ENCODE measurements around the gene GPR15LG. TPM values are rescaled to one million over a fixed set of nuclear protein-coding genes. Genes with fewer than 3 reads are reported as not detected.
"Not testable (repeated sequence)": the region's sequence is repeated elsewhere in the genome, so short reads cannot be mapped to it uniquely, and the experiment has no call there.

The GPR15LG gene
- total RNA-seq, 2 experiments from 2014 or later: not detected

DNA sequence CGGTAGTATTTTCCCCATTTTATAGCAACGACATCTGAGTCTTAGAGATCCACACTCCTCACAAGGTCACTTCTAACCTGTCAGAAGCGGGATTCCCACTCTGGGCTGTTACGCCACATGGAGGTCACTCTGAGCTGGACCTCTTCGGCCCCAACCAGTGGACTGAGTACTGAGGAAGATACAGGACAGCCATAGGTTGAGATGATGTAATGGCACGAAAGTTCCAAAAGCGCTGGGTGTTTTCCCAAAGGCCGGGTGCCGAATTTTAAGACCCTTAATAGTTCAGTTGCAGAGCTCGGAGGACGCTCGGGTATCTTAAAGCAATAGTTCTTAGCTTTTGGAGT is 33.6 kb upstream of the GPR15LG start:
- H3K4me2 ChIP-seq (ENCODE audit: low read length): peak overlapping the region; percentile 91
- DNase-seq (ENCODE audit: low spot score): peak; percentile 2
- H4K20me1 ChIP-seq (ENCODE audit: insufficient read depth, low read length): 0 out of 2 replicates have a peak, but pooled peaks cover 8% of the 10 kb centered on the region
- peak overlapping the region; percentile 52; the same call in 1 of the 2 replicates for H2AFZ ChIP-seq (ENCODE audit: low read length)
- TF ChIP-seq EZH2phosphoT487 (IDR thresholded peaks at IDR 0.05; ENCODE audit: borderline replicate concordance, low read depth, low read length): no peak
- TF ChIP-seq, protein P1, sequence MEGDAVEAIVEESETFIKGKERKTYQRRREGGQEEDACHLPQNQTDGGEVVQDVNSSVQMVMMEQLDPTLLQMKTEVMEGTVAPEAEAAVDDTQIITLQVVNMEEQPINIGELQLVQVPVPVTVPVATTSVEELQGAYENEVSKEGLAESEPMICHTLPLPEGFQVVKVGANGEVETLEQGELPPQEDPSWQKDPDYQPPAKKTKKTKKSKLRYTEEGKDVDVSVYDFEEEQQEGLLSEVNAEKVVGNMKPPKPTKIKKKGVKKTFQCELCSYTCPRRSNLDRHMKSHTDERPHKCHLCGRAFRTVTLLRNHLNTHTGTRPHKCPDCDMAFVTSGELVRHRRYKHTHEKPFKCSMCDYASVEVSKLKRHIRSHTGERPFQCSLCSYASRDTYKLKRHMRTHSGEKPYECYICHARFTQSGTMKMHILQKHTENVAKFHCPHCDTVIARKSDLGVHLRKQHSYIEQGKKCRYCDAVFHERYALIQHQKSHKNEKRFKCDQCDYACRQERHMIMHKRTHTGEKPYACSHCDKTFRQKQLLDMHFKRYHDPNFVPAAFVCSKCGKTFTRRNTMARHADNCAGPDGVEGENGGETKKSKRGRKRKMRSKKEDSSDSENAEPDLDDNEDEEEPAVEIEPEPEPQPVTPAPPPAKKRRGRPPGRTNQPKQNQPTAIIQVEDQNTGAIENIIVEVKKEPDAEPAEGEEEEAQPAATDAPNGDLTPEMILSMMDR (conservative IDR thresholded peaks at IDR 0.05; ENCODE audit: low read length): no peak
- no peaks in the 10 kb centered on the region for H3K9me3 ChIP-seq (ENCODE audit: low read length)
- H3K9me2 ChIP-seq (ENCODE audit: insufficient read depth, low read length): no peaks in the 10 kb centered on the region; the same call in 1 of the 2 replicates
- BruUV-seq (replicated peaks): no TSS peak
- CTCF ChIA-PET (ENCODE audit: unreplicated experiment): interaction anchor here (1.6 kb wide), 1 partner anchor 10 kb away, joined by 5 read pairs; no protein-coding TSS in a partner anchor
- H3K27ac ChIP-seq (ENCODE audit: low read depth, low read length, poor library complexity, severe bottlenecking): peak overlapping the region; percentile 44
- H3K4me3 ChIP-seq (ENCODE audit: low read depth, low read length, poor library complexity, severe bottlenecking): peak overlapping the region; percentile 98
- intact Hi-C loops (cut with micrococcal nuclease; ENCODE audit: unreplicated experiment): no loop called here
- H3K79me2 ChIP-seq (ENCODE audit: insufficient read depth, low read depth, low read length): peaks cover 31% of the 10 kb centered on the region
- peaks cover 20% of the 10 kb centered on the region for H3K4me1 ChIP-seq (ENCODE audit: insufficient read depth, low read length, poor library complexity, severe bottlenecking)
- H3K36me3 ChIP-seq (ENCODE audit: insufficient read depth, low read length): peaks cover 38% of the 10 kb centered on the region
- POLR2A ChIA-PET: interaction anchor here (0.8 to 1.6 kb wide), 3 partner anchors 29 to 453 kb away, joined by 3 to 6 read pairs (median 4); no protein-coding TSS in a partner anchor

DNA sequence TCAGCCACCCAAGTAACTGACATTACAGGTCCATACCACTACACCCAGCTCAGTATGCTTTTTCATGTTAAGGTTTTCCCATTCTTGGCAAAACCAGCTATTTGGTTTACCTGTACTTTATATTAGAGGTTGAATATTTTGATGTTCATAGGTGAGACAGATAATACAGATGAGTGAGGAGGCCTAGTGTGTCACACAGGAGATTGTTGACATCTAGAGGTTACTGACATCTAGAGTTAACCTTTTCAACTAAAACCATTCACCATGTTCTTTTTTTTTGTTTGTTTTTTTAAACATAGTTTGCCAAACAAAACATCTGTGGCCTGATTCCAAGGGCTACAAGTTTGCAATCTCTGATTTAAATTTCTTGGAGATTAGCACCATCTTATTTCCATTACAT is 26.3 kb upstream of the GPR15LG start:
- Histone ChIP-seq H4K20me1 (ENCODE audit: insufficient read depth, low read length) (0 out of 2 replicates have a peak, but pooled peaks cover 5% of the 10 kb centered on the region), H3K36me3 (ENCODE audit: insufficient read depth, low read length) (peaks cover 97% of the 10 kb centered on the region), H3K4me1 (ENCODE audit: insufficient read depth, low read length, poor library complexity, severe bottlenecking) (no peaks in the 10 kb centered on the region), H3K27ac (ENCODE audit: low read depth, low read length, poor library complexity, severe bottlenecking) (no peak overlapping the region), H3K4me3 (ENCODE audit: low read depth, low read length, poor library complexity, severe bottlenecking) (no peak overlapping the region), H3K4me2 (ENCODE audit: low read length) (no peak overlapping the region), H3K9me3 (ENCODE audit: low read length) (no peaks in the 10 kb centered on the region), H3K9me2 (ENCODE audit: insufficient read depth, low read length) (no peaks in the 10 kb centered on the region), H2AFZ (ENCODE audit: low read length) (no peak overlapping the region), H3K79me2 (ENCODE audit: insufficient read depth, low read depth, low read length) (peaks cover 3% of the 10 kb centered on the region; the same call in 1 of the 2 replicates)
- intact Hi-C loops (cut with micrococcal nuclease; ENCODE audit: unreplicated experiment): no loop called here
- ChIA-PET POLR2A (interaction anchor here (0.6 to 1.1 kb wide), 2 partner anchors 10 to 171 kb away, joined by 3 to 4 read pairs; no protein-coding TSS in a partner anchor), CTCF (ENCODE audit: unreplicated experiment) (interaction anchor here (1.4 to 1.5 kb wide), 2 partner anchors 9 to 58 kb away, joined by 3 to 6 read pairs; no protein-coding TSS in a partner anchor)
- no peak for DNase-seq (ENCODE audit: low spot score)
- TF ChIP-seq, protein P1 (conservative IDR thresholded peaks at IDR 0.05; ENCODE audit: low read length): no peak
- TF ChIP-seq EZH2phosphoT487 (IDR thresholded peaks at IDR 0.05; ENCODE audit: borderline replicate concordance, low read depth, low read length): no peak
- BruUV-seq (replicated peaks): no TSS peak

GRCh38 chr10:84148006-84148597 is 25.5 kb upstream of the GPR15LG start:
- H3K4me1 ChIP-seq (ENCODE audit: insufficient read depth, low read length, poor library complexity, severe bottlenecking); H3K9me3 ChIP-seq (ENCODE audit: low read length); BruUV-seq (replicated peaks); H2AFZ ChIP-seq (ENCODE audit: low read length); H3K4me3 ChIP-seq (ENCODE audit: low read depth, low read length, poor library complexity, severe bottlenecking); H4K20me1 ChIP-seq (ENCODE audit: insufficient read depth, low read length); H3K79me2 ChIP-seq (ENCODE audit: insufficient read depth, low read depth, low read length); H3K4me2 ChIP-seq (ENCODE audit: low read length); H3K27ac ChIP-seq (ENCODE audit: low read depth, low read length, poor library complexity, severe bottlenecking); H3K9me2 ChIP-seq (ENCODE audit: insufficient read depth, low read length): not testable (repeated sequence)
- DNase-seq (ENCODE audit: low spot score): peak; percentile 58
- intact Hi-C loops (cut with micrococcal nuclease; ENCODE audit: unreplicated experiment): loop anchor here (1.0 kb wide), 1 partner anchor 57 kb away; no protein-coding TSS in a partner anchor
- ChIA-PET CTCF (ENCODE audit: unreplicated experiment) (interaction anchor here (1.4 to 1.5 kb wide), 2 partner anchors 10 to 57 kb away, joined by 3 to 6 read pairs; no protein-coding TSS in a partner anchor), POLR2A (interaction anchor here (0.6 to 1.1 kb wide), 3 partner anchors 9 to 170 kb away, joined by 3 to 4 read pairs (median 3); no protein-coding TSS in a partner anchor)
- TF ChIP-seq, protein P1 (conservative IDR thresholded peaks at IDR 0.05; ENCODE audit: low read length): peak; percentile 78
- peaks cover 97% of the 10 kb centered on the region for H3K36me3 ChIP-seq (ENCODE audit: insufficient read depth, low read length)
